ENCODE data around the gene BAG1.

The BAG1 gene

DNA sequence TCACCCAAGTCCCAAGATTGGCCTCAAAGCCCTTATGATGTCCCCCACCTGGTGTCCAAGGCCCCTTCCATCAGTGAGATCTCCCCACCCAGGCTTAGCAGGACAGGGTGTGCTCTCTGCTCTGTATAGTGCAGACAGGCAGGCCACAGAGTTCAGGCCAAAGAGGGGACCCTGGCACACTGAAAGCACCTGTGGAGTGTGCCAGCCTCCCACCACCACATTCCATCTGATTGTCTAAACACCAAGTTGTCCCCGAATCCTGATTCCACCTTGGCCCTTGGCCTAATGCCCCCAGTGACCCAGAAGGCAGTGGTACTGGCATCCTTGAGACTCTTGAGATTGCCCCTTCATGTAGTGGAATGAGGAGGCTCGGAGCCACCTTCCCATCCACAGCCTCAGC is 19.2 kb downstream of the BAG1 start:
- H3K4me3 ChIP-seq (ENCODE audit: low read depth, low read length) = no peak overlapping the region

DNA sequence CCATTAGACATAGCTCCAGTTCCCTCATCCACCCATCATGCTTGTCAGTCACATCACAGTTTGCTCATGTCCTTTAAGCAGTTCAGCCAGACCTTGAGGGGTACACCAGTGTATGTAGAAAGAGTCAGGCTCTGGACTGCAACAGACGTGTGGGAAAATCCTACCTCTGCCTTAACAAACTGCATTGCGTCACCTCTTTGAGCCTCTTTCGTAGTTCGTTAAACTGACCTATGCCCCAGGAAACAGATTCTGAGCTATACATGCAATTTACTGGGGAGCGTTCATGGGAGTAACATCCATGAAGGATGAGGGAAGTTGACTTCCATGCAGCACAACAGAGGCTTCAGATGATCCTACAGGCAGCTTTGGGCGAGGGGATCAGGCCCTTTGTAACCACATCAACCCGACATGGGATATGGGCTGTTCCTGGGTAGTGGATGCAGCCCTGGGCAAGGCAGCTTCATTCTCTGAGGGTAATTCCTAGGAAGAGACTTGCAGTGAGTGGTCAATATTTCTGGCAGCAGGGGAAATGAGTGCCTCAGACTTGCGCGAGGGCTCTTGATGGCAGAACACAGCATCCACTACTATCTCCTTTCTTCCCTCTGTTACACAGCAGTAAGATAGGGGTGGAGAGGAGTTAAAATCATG is 20.2 kb downstream of the BAG1 start:
- no peak overlapping the region for H3K4me3 ChIP-seq (ENCODE audit: low read depth, low read length)

DNA sequence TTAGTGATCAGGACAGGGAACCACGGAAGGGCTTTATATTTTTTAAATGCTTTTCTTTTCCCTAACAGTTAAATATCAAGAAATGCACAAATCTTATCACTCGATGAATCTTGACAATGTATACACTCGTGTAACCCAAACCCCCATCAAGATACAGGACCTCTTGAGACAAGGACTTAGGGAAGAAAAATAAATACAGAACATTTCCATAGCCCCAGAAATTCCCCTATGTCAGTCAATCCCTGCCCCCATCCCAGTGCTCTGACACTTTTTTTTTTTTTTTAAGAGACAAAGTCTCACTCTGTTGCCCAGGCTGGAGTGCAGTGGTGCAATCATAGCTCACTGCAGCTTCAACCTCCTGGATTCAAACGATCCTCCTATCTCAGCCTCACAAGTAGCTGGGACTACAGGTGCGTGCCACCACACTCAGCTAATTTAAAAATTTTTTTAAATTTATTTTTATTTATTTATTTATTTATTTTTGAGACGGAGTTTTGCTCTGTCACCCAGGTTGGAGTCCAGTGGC is 21.8 kb downstream of the BAG1 start:
- no peak overlapping the region for H3K4me3 ChIP-seq (ENCODE audit: low read depth, low read length)

DNA sequence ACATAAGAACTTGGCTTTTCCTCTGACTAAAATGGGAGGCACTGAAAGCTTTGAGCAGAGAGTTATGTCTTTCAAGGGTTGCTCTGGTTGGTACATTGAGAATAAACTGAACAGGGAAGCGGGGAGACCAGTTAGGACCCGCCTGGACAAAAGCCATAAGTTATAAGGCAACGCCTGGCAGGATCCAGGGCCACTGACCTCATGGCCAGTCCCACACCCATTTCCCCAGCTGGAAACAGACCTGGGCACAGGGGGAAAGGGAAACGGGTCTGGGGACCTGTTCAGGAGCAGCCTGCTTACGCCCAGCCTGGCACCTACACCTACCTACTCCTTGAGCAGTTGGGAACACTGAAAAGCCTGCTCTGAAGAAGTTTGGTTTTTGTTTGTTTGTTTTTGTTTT is 23.2 kb downstream of the BAG1 start:
- H3K4me3 ChIP-seq (ENCODE audit: low read depth, low read length) = no peak overlapping the region

DNA sequence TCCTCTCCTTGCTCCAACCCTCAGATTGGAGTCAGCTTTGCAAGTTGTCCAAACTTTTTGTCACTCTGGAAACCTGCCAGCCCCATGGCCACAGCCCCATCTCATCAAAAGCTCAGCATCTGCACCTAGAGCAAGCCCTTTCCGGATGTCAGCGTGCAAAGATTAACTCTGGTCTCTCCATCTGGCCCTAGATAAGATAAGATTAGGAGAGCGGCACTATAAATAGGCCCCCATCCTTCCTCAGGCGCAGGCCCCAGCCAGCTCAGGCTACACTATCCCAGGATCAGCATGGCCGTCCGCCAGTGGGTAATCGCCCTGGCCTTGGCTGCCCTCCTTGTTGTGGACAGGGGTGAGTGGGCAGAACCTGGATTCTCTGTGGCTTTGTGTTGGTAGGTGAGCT is 24.6 kb downstream of the BAG1 start, which contains the start of gene SPINK4:
TSS of gene SPINK4 (plus strand) at position 247 of the 400 bp plus-strand sequence. CDS start at position 289, 42 bp downstream.
- no peak within 1 kb of the TSS for H3K4me3 ChIP-seq (ENCODE audit: low read depth, low read length)

DNA sequence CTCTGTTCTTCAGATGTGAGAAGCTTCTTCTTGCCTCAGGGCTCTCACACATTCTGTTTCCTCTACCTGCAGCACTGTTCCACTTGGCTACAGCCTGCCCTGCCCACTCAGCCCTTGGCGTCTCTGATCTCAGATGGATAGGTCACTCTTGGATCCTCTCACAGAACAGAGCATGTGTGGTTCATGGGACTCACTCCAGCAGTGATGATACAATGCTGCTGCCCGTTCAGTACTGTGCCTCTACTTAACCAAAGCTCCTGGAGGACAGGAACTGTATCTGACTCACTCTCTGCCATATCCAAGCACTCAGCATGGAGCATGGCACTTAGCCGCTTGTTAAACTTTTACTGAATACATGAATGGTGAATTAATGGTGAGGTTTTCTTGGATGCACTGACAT is 27.9 kb downstream of the BAG1 start:
- H3K4me3 ChIP-seq (ENCODE audit: low read depth, low read length) = no peak overlapping the region

DNA sequence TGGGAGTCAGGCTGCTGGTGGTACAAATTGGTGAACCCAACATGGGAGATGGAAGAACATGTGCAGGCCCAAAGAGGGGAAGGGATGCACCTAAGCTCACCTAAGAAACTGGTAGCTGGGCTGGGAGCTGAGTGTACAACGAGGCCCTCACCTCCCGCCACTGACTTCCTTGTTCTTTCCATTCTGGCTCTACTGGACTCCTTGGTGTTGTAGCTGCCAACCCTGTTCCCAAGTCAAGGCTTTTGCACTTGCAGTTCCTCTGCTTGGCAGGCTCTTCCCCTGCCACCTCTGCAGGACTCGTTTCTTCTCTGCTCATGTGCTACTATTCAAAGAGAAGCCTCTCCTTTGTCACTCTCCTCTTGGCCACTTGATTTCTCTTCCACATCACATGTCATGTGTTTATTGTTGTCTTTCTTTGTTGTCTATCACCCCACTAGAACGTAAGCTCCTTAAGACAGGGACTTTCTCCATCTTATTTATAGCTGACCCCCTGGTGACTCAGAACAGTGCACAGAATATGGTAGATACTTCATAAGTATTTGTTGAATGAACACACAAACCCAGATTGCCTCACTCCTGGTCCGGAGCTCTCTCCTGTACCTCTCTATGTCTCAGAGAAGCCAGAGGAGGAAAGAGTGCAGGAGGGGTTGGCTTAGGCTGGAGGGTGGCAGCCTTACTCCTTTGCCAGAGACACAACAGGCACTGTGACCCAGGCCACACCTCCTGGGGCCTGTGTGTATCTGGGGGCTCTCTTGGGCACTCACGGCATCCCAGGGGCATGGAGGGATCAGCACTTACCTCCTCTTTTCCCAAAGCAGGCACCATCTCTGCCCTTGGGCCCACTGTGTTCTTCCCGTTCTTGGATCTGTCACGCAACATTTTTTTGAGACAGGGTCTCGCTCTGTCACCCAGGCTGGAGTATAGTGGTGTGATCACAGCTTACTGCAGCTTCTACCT is 29.7 kb downstream of the BAG1 start:
- H3K4me3 ChIP-seq (ENCODE audit: low read depth, low read length) = no peak overlapping the region

DNA sequence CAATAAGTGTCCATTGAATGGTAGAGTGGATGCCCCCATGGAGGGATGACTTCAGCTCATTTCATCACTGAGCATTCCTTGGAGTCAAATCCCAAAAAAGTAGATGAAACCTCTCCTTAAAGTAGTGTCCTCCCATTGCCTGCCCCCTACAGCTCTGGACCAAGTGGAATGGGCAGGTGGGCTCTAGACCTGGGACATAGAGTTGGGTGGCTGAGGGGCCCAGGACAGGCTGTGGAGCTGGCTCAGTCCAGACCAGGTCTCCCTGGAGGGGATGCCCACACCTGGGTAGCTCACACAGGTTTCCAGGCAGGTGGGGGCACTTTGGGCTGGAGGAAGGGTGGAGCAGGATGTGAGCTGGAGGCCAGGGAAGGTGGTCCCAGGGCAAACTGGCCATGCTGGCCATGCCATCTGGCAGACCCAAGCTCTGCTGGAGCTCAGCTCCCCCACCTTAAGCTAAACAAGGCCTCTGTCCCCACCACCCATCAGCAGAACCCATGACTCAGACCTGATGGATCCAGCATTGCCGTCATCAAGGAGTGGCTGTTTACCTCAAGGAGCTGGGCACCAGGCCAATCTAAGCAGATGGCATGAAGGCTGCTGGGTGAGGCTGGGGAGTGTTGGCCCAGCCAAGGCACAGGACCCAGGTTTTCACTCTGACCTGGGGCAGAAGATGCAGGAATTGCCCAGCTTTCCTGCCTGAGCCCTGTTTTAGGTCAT is 30.7 kb downstream of the BAG1 start:
- no peak overlapping the region for H3K4me3 ChIP-seq (ENCODE audit: low read depth, low read length)

DNA sequence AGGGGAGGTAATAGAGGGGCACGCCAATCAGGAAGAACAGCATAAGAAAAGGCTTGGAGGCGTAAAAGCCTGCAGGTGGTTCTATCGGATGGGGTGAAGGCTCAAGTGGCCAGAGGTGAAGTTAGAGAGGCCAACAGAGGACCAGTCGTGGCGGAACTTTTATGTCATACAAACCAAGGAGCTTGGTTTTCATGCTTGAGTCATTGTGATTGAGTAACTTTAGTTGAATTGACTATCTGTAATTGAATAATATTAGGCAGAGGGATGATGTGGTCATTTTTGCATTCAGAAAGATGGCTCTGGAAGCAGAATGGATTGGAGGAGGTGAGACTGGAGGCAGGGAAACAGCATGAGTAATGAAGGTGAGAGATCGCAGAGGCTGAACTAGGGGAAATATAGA is 31.7 kb downstream of the BAG1 start:
- no peak overlapping the region for H3K4me3 ChIP-seq (ENCODE audit: low read depth, low read length)

DNA sequence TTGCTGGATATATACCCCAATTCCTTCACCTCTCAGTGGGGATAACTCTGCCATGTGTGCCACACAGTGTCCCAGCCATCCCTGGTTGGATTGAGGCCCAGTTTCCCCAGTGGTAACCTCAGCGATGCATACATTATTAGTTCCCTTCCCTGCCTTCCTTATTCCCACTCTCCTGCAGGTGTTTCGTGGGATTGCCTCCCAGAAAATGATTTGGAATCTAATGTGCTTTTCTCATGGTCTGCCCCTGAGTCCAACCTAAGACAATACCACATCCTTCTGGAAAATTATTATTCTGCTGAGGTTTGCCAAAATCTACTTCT is 32.9 kb downstream of the BAG1 start:
- no peak overlapping the region for H3K4me3 ChIP-seq (ENCODE audit: low read depth, low read length)

DNA sequence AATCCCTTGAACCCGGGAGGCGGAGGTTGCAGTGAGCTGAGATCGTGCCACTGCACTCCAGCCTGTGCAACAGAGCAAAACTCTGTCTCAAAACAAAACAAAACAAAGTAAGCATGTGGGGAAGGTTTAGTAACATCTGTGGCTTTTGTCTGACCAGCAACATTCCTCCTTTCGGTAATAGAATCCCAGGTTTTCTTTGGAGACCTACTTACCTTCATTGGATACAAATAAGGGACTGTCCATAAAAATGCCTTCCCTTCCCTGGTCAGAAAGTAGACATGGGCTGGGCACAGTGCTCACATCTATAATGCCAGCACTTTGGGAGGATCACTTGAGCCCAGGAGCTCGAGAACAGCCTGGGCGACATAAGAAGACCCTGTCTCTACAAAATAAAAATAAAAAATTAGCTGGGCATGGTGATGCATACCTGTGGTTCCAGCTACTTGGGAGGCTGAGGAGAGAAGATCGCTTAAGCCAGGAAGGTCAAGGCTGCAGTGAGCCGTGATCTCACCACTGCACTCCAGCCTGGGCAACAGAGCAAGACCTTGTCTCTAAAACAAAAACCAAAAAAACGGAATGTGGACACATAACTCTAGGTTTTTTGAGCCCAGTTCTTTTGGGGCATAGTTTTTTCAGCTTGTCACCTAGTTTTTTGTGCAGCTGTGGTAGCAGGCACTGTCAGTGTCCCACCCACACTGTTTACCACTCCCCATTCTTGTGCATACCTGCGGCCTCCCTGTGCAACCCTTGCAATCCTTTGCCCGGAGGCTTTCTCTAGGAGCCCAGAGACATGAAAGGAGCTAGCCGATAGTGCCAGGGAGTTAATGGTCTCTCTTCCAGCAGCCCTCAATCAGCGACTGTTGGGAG is 33.5 kb downstream of the BAG1 start:
- no peak overlapping the region for H3K4me3 ChIP-seq (ENCODE audit: low read depth, low read length)

DNA sequence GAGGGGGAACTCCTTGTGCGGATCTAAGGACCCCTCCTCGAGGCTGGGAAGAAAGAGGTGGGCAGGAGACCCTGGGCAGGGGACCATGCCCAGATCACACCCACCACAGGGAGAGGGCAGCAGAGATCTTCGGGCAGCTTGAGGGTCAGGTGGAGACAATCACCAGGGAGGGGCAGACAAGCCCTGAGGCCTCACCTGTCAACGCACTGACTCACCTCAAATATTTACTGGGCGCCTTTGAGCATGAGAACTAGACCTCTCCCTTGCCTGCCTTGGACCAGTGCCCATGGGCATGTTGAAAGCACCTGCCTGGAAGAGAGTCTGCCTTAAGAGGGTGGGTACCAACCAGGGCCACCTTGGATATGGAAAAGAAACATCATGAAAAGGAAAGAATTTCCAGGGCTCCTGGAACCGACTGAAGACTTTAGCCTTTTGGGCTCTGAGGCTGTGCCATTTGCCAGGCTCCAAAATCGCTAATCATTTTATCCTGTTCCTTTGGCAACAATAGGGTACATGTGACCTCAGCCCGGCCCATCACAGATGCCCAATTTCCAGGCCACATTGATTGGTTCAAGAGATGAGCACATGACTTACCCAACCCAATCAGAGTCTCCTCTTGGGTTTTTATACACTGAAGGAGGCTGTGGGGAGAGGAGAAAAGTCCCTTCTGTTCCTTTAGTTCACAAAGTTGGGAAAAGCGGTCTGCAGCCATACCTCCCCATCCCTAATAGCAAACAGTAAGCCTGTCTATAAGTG is 35.0 kb downstream of the BAG1 start:
- H3K4me3 ChIP-seq (ENCODE audit: low read depth, low read length) = no peak overlapping the region

DNA sequence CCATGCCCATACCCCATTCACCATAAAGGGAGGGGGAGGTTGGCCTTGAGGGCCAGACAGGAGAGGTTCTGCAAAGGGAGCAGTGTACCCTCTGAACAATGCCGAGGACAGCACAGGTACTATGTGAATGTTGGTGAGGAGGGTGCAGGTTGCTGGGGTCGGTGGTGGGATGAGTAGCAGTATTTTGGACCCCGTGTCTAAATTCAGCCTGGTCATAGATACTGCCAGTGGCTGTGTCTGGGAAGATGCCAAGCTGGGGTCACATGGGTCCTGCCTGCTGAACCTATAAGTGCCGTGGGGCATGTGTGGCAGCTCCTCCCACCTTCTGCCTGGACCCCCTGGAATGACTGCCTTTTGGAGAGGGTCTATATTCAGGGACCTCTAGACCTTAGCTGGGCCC is 35.9 kb downstream of the BAG1 start:
- H3K4me3 ChIP-seq (ENCODE audit: low read depth, low read length) = no peak overlapping the region

DNA sequence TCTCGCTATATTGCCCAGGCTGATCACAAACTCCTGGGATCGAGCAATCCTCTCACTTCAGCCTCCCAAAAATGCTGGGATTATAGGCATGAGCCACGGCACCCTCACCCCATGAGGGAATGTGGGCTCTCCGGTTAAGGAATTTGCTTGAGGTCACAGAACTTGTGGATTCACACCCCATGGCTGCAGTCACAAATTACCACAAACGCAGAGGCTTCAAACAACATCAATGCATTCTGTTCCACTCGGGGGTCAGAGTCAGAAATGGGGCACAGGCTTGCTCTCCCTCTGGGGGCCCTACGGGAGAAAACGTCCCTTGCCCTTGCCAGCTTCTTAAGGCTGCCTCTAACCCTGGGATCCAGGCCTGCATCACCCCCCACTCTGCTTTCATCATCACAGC is 36.8 kb downstream of the BAG1 start:
- no peak overlapping the region for H3K4me3 ChIP-seq (ENCODE audit: low read depth, low read length)

DNA sequence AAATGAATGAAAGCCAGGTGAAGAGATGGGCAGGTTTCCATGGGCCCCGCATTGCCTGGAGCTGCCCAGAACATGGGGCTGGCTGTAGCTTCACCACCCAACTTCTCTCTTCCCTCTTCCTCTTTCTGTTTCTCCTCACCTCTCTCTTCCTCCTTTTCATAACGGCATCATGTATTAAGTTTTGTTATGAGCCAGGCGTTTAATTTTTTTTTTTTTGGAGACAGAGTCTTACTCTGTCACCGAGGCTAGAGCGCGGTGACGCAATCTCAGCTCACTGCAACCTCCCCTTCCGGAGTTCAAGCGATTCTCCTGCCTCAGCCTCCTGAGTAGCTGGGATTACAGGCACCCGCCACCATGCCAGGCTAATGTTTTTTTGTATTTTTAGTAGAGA is 37.5 kb downstream of the BAG1 start:
- no peak overlapping the region for H3K4me3 ChIP-seq (ENCODE audit: low read depth, low read length)

DNA sequence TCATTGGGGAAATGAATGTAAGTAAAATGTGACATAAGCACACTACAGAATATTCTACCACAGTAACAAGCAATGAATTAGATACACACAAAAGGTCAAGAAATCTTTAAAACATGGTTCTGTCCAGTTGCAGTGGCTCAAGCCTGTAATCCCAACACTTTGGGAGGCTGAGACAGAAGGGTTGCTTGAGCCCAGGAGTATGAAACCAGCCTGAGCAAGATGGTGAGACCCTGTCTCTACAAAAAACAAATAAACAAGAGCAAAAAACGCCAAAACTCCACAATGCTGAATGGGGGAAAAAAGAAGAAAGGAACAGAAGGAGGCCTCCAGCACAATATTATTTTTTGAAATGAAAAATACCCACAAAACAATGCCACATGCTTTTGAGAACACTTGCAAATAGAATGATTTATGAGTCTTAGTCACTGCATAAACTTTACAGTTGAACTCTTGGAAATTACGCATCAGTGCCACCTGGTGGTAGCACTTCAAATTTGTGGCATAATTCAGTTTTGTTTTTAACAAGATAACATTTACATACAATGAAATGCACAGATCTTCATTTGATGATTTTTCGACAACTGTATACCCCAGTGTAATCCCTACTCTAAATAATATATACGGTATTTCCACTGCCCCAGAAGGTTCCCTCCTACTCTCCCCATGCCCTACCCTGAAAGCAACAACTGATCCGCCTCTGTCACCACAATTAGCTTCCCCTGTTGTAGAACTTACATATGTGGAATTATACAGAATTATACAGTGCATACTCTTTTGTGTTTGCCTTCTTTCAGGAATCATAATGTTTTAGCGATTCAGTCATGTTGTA is 39.0 kb downstream of the BAG1 start:
- H3K4me3 ChIP-seq (ENCODE audit: low read depth, low read length) = no peak overlapping the region

DNA sequence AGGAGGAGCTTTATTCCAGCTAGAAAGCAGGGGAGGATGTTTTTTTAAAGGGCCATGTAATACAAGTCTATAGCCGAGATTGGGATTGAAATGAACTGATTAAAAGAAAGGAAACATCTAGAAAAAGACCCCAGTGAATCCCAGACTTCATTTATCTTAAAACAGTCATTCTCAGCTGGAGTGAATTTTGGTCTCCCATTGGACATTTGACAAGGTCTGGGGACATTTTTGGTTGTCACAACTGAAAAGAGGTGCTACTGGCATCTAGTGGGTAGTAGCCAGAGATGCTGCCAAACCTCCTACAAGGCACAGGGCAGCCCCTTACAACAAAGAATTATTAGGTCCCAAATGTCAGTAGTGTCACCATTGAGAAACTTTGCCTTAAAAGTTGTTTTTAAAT is 40.8 kb downstream of the BAG1 start:
- H3K4me3 ChIP-seq (ENCODE audit: low read depth, low read length) = no peak overlapping the region

DNA sequence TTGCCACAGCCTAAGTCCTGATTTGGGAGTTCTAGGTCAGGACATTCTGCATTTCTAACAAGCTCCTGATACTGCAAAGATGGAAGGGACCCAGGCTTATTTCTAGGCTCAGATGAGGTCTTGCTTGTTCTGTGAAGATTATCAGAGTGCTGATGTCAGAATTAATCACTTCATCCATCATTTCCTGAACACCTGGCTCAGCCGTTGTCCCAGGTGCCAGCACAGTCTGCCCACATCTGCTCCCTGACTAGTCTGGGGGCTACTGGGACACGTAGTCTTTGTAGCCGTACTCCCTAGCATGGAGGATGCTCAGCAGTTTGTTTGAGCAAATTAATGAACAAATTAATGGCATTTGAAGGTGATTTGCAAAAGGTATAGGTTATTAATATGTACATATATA is 42.5 kb downstream of the BAG1 start:
- no peak overlapping the region for H3K4me3 ChIP-seq (ENCODE audit: low read depth, low read length)

DNA sequence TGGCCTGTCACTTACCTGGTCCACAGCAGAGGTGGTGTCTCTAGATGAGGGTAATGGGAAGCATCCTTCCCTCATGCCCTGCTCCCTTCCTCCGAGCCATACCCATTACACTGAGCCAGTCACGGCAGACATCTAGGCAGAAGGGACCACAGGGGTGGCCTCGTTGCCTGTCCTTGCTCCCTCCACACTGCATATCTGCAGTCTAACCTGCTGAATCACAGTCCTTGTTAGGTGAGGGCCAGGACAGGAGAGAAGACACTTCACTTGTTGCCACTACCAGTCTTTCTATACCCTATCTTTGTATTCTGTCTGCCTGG is 43.0 kb downstream of the BAG1 start:
- no peak overlapping the region for H3K4me3 ChIP-seq (ENCODE audit: low read depth, low read length)

Measured in iPS-11a (cell line).